Measurements from ENCODE around the gene CYSRT1.

CYSRT1 gene

GRCh38 chr9:137224830-137225694 is at the start of gene CYSRT1:
TSS of gene CYSRT1 (plus strand) at chr9:137225174. CDS start at chr9:137225622, 448 bp downstream.
- no peak for DNase-seq (ENCODE audit: low read depth, low spot score)

GRCh38 chr9:137175345-137175961 is 49.5 kb upstream of the CYSRT1 start:
- no peak for DNase-seq (ENCODE audit: low read depth, low spot score)

- peak; percentile 63 for DNase-seq (ENCODE audit: low read depth, low spot score)
These were observed 48.4 kb upstream of the CYSRT1 start for GRCh38 chr9:137176302-137177182.

- no peak for DNase-seq (ENCODE audit: low read depth, low spot score)
These were observed 46.6 kb upstream of the CYSRT1 start for GRCh38 chr9:137178201-137178938.

GRCh38 chr9:137178939-137179630 is 45.9 kb upstream of the CYSRT1 start:
- DNase-seq (ENCODE audit: low read depth, low spot score), result no peak

GRCh38 chr9:137179761-137180160 is 45.2 kb upstream of the CYSRT1 start:
- DNase-seq (ENCODE audit: low read depth, low spot score), result no peak

GRCh38 chr9:137180491-137180890 is 44.5 kb upstream of the CYSRT1 start:
- no peak for DNase-seq (ENCODE audit: low read depth, low spot score)

- no peak for DNase-seq (ENCODE audit: low read depth, low spot score)
These were observed 43.3 kb upstream of the CYSRT1 start for GRCh38 chr9:137181680-137182079.

GRCh38 chr9:137182836-137183235 is 42.1 kb upstream of the CYSRT1 start:
- no peak for DNase-seq (ENCODE audit: low read depth, low spot score)

- no peak for DNase-seq (ENCODE audit: low read depth, low spot score)
These were observed 40.9 kb upstream of the CYSRT1 start for GRCh38 chr9:137183980-137184595.

GRCh38 chr9:137184881-137185660 is 39.9 kb upstream of the CYSRT1 start:
- no peak for DNase-seq (ENCODE audit: low read depth, low spot score)

- no peak for DNase-seq (ENCODE audit: low read depth, low spot score)
These were observed 39.1 kb upstream of the CYSRT1 start for GRCh38 chr9:137185921-137186320.

- no peak for DNase-seq (ENCODE audit: low read depth, low spot score)
These were observed 38.6 kb upstream of the CYSRT1 start for GRCh38 chr9:137186385-137186784.

- DNase-seq (ENCODE audit: low read depth, low spot score), result no peak
These were observed 37.6 kb upstream of the CYSRT1 start for GRCh38 chr9:137187386-137187785.

- DNase-seq (ENCODE audit: low read depth, low spot score), result no peak
These were observed 36.9 kb upstream of the CYSRT1 start for GRCh38 chr9:137188086-137188489.

GRCh38 chr9:137188490-137189296 is 36.3 kb upstream of the CYSRT1 start, which contains the start of the genes ANAPC2 and SSNA1:
TSS of gene ANAPC2 (minus strand) at chr9:137188560. CDS start at chr9:137188532, 28 bp downstream.
TSS of gene SSNA1 (plus strand) at chr9:137188676. CDS start at chr9:137188727, 51 bp downstream.
- DNase-seq (ENCODE audit: low read depth, low spot score), result peak; percentile 93

- DNase-seq (ENCODE audit: low read depth, low spot score), result no peak
These were observed 35.4 kb upstream of the CYSRT1 start for GRCh38 chr9:137189297-137190295.
